HCT116 (cell line): ENCODE results near the gene TEKT3. TPM values are rescaled to one million over a fixed set of nuclear protein-coding genes. Genes with fewer than 3 reads are reported as not detected.
A peak's percentile ranks its signal among the peaks of the same experiment; 100 is the strongest.

ENCODE experiments used
- ATAC-seq: fragments of 200-7000 bp; cut with Tn5 transposase; 2 replicates; pipeline ENCODE4 v1.9.1; 2020; ENCODE audit warnings: mild to moderate bottlenecking, moderate library complexity
- BruUV-seq: library from RNA; stranded (reverse); fragments of 400-500 nt; replicated peaks from 2 replicates; lab custom pipeline; 2021; lab: Mats Ljungman, UMichigan
- CTCF ChIA-PET: fragments of 300-600 bp; sonication (Branson Sonifier 250); formaldehyde crosslinking; loops from one replicate; lab custom pipeline; 2021; ENCODE audit warnings: antibody characterized with exemption; lab: Charles Lee
- POLR2A ChIA-PET: fragments of 300-600, 350-600 bp; sonication (Branson Sonifier 250); formaldehyde crosslinking; loops from one replicate; lab custom pipeline; 2021; ENCODE audit warnings: antibody characterized with exemption; lab: Charles Lee
- RAD21 ChIA-PET, 2 experiments: fragments of 300-600 bp; sonication (Branson Sonifier 250); formaldehyde crosslinking; loops; one replicate each; lab custom pipeline; 2023; ENCODE audit warnings: low total read pairs in 2 of 2; ENCODE audit not compliant: uncharacterized antibody in 2 of 2, unreplicated experiment in 2 of 2, low non-redundant PET in 1 of 2; lab: Charles Lee
- DNase-seq: peaks from one replicate; pipeline ENCODE4 v3.0.0-alpha.2; 2010; ENCODE audit warnings: low read depth, low spot score
- H2AFZ ChIP-seq: fragments of 200-600 bp; shearing (Covaris generic), sonication (generic); 2 replicates; pipeline ENCODE4 v1.6.1; 2017; ENCODE audit warnings: low read depth, mixed run types, mixed read lengths, antibody characterized with exemption, low read length; ENCODE audit not compliant: poor library complexity, severe bottlenecking
- H3K27ac ChIP-seq: 2 replicates; pipeline ENCODE4 v1.5.1; 2012; ENCODE audit warnings: low read depth, low read length
- H3K27me3 ChIP-seq: fragments of 200-600 bp; sonication (generic); 2 replicates; pipeline ENCODE4 v1.6.1; 2016; ENCODE audit warnings: mixed run types, low read length, mixed read lengths; ENCODE audit not compliant: insufficient read depth
- H3K36me3 ChIP-seq, 2 experiments: fragments of 200-500 bp in 1 of 2; fragments of 200-600 bp in 1 of 2; sonication (Bioruptor generic) in 1 of 2; sonication (generic) in 1 of 2; 2 replicates each; pipeline versions ENCODE4 v1.5.1 to v1.6.1; 2014 to 2016; ENCODE audit warnings: low read length in 2 of 2, inconsistent platforms in 1 of 2, mixed read lengths in 1 of 2, mixed run types in 1 of 2; ENCODE audit not compliant: insufficient read depth in 2 of 2, control insufficient read depth in 1 of 2
- H3K4me1 ChIP-seq, 2 experiments: fragments of 200-600 bp in 1 of 2; sonication (generic) in 1 of 2; 2 replicates each; pipeline versions ENCODE4 v1.5.1 to v1.6.1; 2012 to 2017; ENCODE audit warnings: low read length in 2 of 2, inconsistent platforms in 1 of 2, mild to moderate bottlenecking in 1 of 2, mixed read lengths in 1 of 2, mixed run types in 1 of 2, moderate library complexity in 1 of 2; ENCODE audit not compliant: insufficient read depth in 2 of 2, control insufficient read depth in 1 of 2
- H3K4me2 ChIP-seq: fragments of 200-600 bp; sonication (generic); 2 replicates; pipeline ENCODE4 v1.6.1; 2017; ENCODE audit warnings: mixed run types, low read length, mixed read lengths
- H3K4me3 ChIP-seq, 2 experiments: fragments of 200-600 bp in 1 of 2; sonication (generic) in 1 of 2; replicated peaks in 1 of 2; 2 replicates each; pipeline ENCODE4 v1.5.1; 2011 to 2016; ENCODE audit warnings: low read length in 2 of 2, control low read depth in 1 of 2, low read depth in 1 of 2, mild to moderate bottlenecking in 1 of 2, mixed read lengths in 1 of 2, mixed run types in 1 of 2
- H3K79me2 ChIP-seq: fragments of 200-600 bp; sonication (generic); 2 replicates; pipeline ENCODE4 v1.6.1; 2017; ENCODE audit warnings: mild to moderate bottlenecking, mixed run types, low read length, moderate library complexity, mixed read lengths; ENCODE audit not compliant: insufficient read depth
- H3K9ac ChIP-seq: fragments of 200-600 bp; sonication (generic); 2 replicates; pipeline ENCODE4 v1.6.1; 2016; ENCODE audit warnings: low read length, mixed read lengths
- H3K9me2 ChIP-seq: fragments of 200-600 bp; sonication (generic), shearing (Covaris generic); 2 replicates; pipeline ENCODE4 v1.6.1; 2017; ENCODE audit warnings: mixed run types, mild to moderate bottlenecking, moderate library complexity; ENCODE audit not compliant: insufficient read depth
- H3K9me3 ChIP-seq, 2 experiments: fragments of 200-500 bp in 1 of 2; fragments of 200-600 bp in 1 of 2; sonication (Bioruptor generic) in 1 of 2; sonication (generic) in 1 of 2; 2 replicates each; pipeline ENCODE4 v1.6.1; 2014 to 2017; ENCODE audit warnings: low read length in 2 of 2, mixed read lengths in 2 of 2, inconsistent platforms in 1 of 2, low read depth in 1 of 2, mild to moderate bottlenecking in 1 of 2, mixed run types in 1 of 2, moderate library complexity in 1 of 2; ENCODE audit not compliant: control insufficient read depth in 1 of 2, insufficient read depth in 1 of 2
- H4K20me1 ChIP-seq: fragments of 200-600 bp; sonication (generic), shearing (Covaris generic); 2 replicates; pipeline ENCODE4 v1.6.1; 2017; ENCODE audit warnings: mixed run types, mild to moderate bottlenecking, moderate library complexity; ENCODE audit not compliant: insufficient read depth
- CBX3 ChIP-seq: IDR thresholded peaks from 2 replicates; pipeline ENCODE4 v1.6.1; 2012; ENCODE audit warnings: low read depth
- ELF1 ChIP-seq: IDR thresholded peaks from 2 replicates; pipeline ENCODE4 v1.6.1; 2012; ENCODE audit warnings: low read depth, borderline replicate concordance
- EZH2 ChIP-seq: fragments of 200-600 bp; sonication (generic); IDR thresholded peaks from 2 replicates; pipeline ENCODE4 v1.6.1; 2017; ENCODE audit warnings: antibody characterized with exemption, mixed run types
- EZH2phosphoT487 ChIP-seq: fragments of 200-600 bp; IDR thresholded peaks from 2 replicates; pipeline ENCODE4 v1.6.1; 2018; ENCODE audit warnings: antibody characterized with exemption, borderline replicate concordance
- JUND ChIP-seq: IDR thresholded peaks from 2 replicates; pipeline ENCODE4 v1.6.1; 2012
- POLR2A ChIP-seq: IDR thresholded peaks from 2 replicates; pipeline ENCODE4 v1.7.0; 2011; ENCODE audit warnings: borderline replicate concordance; ENCODE audit not compliant: insufficient read depth, insufficient read length; ENCODE audit errors: extremely low read depth
- POLR2AphosphoS5 ChIP-seq: IDR thresholded peaks from 2 replicates; pipeline ENCODE4 v1.6.1; 2011; ENCODE audit warnings: mild to moderate bottlenecking, low read depth, low read length, moderate library complexity
- RAD21 ChIP-seq: IDR thresholded peaks from 2 replicates; pipeline ENCODE4 v1.6.1; 2012; ENCODE audit warnings: low read depth, mild to moderate bottlenecking
- SP1 ChIP-seq: IDR thresholded peaks from 2 replicates; pipeline ENCODE4 v1.6.1; 2012; ENCODE audit warnings: low read depth
- SRF ChIP-seq: IDR thresholded peaks from 2 replicates; pipeline ENCODE4 v1.6.1; 2012; ENCODE audit warnings: low read depth
- YY1 ChIP-seq: IDR thresholded peaks from 2 replicates; pipeline ENCODE4 v1.6.1; 2011; ENCODE audit warnings: low read length, low read depth, moderate library complexity, mild to moderate bottlenecking; ENCODE audit not compliant: insufficient replicate concordance; ENCODE audit errors: extremely low read depth
- ZFX ChIP-seq: fragments of 450-650 bp; IDR thresholded peaks from 2 replicates; pipeline ENCODE4 v1.6.1; 2017
- intact Hi-C: fragments of 100-400 bp; cut with micrococcal nuclease; formaldehyde crosslinking; loops from 2 replicates; pipeline ENCODE4 v1.10.0; 2022
- total RNA-seq: library from RNA; stranded (reverse); gene quantifications from one replicate; pipeline ENCODE4 v1.2.1, GENCODE V29; 2021; ENCODE audit not compliant: unreplicated experiment
- TF ChIP-seq, protein P1 (sequence below): IDR thresholded peaks from 2 replicates; pipeline ENCODE4 v1.6.1; 2012
- TF ChIP-seq, protein P2 (sequence below), 3 experiments: fragments of 200-600 bp in 1 of 3; sonication (generic) in 1 of 3; IDR thresholded peaks in 2 of 3; conservative IDR thresholded peaks in 1 of 3; 2 replicates each; pipeline ENCODE4 v1.5.1; 2012 to 2017; ENCODE audit warnings: low read depth in 2 of 3, low read length in 2 of 3, antibody characterized with exemption in 1 of 3, borderline replicate concordance in 1 of 3, control low read depth in 1 of 3, mild to moderate bottlenecking in 1 of 3, mixed read lengths in 1 of 3, mixed run types in 1 of 3, moderate library complexity in 1 of 3; ENCODE audit not compliant: insufficient read depth in 1 of 3

The TEKT3 gene
- total RNA-seq, 1 experiment from 2014 or later: 0.64 TPM

DNA sequence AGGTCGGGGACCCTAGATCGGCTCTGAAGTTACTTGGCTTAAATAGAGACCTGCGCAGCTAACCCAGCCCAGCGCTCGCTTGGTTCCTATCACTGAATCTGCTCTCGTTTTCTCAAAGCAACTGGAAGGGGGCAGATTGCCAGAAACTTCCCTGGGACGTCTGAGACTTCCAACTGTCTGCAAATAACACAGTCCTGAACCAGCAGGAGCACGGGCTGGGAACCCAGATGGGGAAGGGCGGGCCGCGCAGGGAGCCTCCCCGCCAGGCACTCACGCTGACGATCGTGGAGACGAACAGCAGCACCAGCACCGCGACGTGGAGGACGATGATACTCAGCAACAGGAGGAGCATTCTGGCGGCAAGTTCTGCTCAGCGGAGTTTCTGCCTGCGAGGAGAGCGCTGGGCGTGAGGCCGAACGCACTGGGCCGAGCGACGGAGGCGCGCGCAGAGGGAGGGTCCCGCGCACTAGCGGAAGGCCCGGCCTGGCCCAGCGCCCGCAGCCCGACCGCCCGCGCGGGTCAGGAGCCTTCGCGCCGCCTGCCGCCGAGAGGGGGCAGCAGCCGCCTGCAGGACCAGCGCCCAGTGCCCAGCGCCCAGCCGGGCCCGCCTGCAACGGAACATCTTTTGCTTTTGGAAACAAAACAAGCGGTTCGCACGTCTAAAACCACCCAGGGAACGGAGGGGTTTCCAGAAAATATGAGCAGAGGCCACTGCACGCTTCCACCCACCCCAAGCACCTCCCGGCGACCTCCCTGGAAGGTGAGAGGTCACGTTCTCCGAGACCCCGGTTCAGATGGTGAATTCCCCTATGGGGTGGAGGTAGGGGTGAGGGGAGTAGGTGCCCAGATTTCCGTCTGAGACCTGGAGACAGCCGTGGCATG, 80.8 kb downstream of the TEKT3 start:
- Histone ChIP-seq H2AFZ (peak overlapping the region; percentile 70), H3K27ac (peak overlapping the region; percentile 74), H3K9me2 (no peaks in the 10 kb centered on the region), H4K20me1 (no peaks in the 10 kb centered on the region), H3K4me2 (peak overlapping the region; percentile 87), H3K9ac (peak overlapping the region; percentile 78), H3K4me1 (peaks cover 22 to 58% of the 10 kb centered on the region in 2 experiments; a peak in 3 of 4 replicates), H3K79me2 (peaks cover 19% of the 10 kb centered on the region), H3K9me3 (no peaks in the 10 kb centered on the region), H3K36me3 (peaks cover 0 to 8% of the 10 kb centered on the region in 2 experiments; a peak in 1 of 4 replicates), H3K4me3 (peak overlapping the region; percentile 79 to 81), H3K27me3 (no peaks in the 10 kb centered on the region)
- CTCF ChIA-PET: interaction anchor here (0.9 to 8.6 kb wide), 2 partner anchors 29 to 243 kb away, joined by 3 to 77 read pairs; no protein-coding TSS in a partner anchor
- intact Hi-C loops: loop anchor here (1.0 to 10.0 kb wide), 2 partner anchors 243 to 564 kb away; no protein-coding TSS in a partner anchor
- TF ChIP-seq EZH2 (no peak), CBX3 (no peak), ZFX (peak; percentile 85), ELF1 (no peak), JUND (no peak), SP1 (no peak), YY1 (no peak), POLR2AphosphoS5 (peak; percentile 75), POLR2A (peak; percentile 48), SRF (no peak), RAD21 (peak; percentile 80), EZH2phosphoT487 (no peak)
- TF ChIP-seq, protein P1, sequence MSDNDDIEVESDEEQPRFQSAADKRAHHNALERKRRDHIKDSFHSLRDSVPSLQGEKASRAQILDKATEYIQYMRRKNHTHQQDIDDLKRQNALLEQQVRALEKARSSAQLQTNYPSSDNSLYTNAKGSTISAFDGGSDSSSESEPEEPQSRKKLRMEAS: peak; percentile 41; the same call in 1 of the 2 replicates
- TF ChIP-seq, protein P2, sequence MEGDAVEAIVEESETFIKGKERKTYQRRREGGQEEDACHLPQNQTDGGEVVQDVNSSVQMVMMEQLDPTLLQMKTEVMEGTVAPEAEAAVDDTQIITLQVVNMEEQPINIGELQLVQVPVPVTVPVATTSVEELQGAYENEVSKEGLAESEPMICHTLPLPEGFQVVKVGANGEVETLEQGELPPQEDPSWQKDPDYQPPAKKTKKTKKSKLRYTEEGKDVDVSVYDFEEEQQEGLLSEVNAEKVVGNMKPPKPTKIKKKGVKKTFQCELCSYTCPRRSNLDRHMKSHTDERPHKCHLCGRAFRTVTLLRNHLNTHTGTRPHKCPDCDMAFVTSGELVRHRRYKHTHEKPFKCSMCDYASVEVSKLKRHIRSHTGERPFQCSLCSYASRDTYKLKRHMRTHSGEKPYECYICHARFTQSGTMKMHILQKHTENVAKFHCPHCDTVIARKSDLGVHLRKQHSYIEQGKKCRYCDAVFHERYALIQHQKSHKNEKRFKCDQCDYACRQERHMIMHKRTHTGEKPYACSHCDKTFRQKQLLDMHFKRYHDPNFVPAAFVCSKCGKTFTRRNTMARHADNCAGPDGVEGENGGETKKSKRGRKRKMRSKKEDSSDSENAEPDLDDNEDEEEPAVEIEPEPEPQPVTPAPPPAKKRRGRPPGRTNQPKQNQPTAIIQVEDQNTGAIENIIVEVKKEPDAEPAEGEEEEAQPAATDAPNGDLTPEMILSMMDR (IDR thresholded peaks at IDR 0.05 in 2 of 3, conservative IDR thresholded peaks at IDR 0.05 in 1 of 3; ENCODE audit: borderline replicate concordance in 1 of 3, insufficient read depth in 1 of 3, low read depth in 2 of 3, low read length in 2 of 3): peak; percentile 48 to 77 (median 65); a peak in 5 of 6 replicates
- no peak for DNase-seq
- peak; percentile 62 for ATAC-seq
- RAD21 ChIA-PET: interaction anchor here (1.0 to 1.2 kb wide), 2 partner anchors 242 kb away, joined by 4 to 5 read pairs; no protein-coding TSS in a partner anchor
- POLR2A ChIA-PET: no interaction called here
- BruUV-seq: no TSS peak
